Lower leg skin (tissue), 3 donors: ENCODE results near the gene HSD17B4.

Experiments used
- POLR2A ChIP-seq, 2 donors: fragments of 450-650 bp; IDR thresholded peaks; one replicate each; pipeline ENCODE4 v1.6.1; 2016 to 2017; ENCODE audit warnings: antibody characterized with exemption in 2 of 2, mild to moderate bottlenecking in 1 of 2, moderate library complexity in 1 of 2
- TF ChIP-seq, protein P1 (sequence below), 3 donors: fragments of 450-650 bp; IDR thresholded peaks; one replicate each; pipeline ENCODE4 v1.5.1; 2016; ENCODE audit warnings: antibody characterized with exemption in 3 of 3, mild to moderate bottlenecking in 3 of 3, moderate library complexity in 2 of 3

DNA sequence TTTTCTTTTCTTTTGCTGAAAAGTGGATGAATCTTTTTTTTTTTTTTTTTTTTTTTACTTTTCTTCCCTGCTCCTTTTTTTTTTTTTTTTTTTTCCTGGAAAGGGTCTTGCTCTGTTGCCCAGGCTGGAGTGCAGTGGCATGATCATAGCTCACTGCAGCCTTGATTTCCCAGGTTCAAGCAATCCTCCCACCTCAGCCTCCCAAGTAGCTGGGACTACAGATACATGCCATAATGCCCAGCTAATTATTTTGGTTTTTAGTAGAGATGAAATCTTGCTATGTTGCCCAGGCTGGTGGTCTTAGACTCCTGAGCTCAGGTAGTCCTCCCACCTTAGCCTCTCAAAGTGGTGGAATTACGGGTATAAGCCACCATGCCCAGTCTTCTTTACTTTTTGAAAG lies 20.9 kb downstream of the HSD17B4 start:
- TF ChIP-seq, protein P1, sequence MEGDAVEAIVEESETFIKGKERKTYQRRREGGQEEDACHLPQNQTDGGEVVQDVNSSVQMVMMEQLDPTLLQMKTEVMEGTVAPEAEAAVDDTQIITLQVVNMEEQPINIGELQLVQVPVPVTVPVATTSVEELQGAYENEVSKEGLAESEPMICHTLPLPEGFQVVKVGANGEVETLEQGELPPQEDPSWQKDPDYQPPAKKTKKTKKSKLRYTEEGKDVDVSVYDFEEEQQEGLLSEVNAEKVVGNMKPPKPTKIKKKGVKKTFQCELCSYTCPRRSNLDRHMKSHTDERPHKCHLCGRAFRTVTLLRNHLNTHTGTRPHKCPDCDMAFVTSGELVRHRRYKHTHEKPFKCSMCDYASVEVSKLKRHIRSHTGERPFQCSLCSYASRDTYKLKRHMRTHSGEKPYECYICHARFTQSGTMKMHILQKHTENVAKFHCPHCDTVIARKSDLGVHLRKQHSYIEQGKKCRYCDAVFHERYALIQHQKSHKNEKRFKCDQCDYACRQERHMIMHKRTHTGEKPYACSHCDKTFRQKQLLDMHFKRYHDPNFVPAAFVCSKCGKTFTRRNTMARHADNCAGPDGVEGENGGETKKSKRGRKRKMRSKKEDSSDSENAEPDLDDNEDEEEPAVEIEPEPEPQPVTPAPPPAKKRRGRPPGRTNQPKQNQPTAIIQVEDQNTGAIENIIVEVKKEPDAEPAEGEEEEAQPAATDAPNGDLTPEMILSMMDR (IDR thresholded peaks at IDR 0.05): no peak
- TF ChIP-seq POLR2A (IDR thresholded peaks at IDR 0.05): no peak
